Keratinocyte (primary cell): Measurements from ENCODE around the gene DEGS2.

ENCODE experiments used
- CTCF ChIP-seq, 3 experiments: IDR thresholded peaks in 1 of 3; conservative IDR thresholded peaks in 1 of 3; optimal IDR thresholded peaks in 1 of 3; 2 replicates in 2 of 3; 3 replicates in 1 of 3; pipeline versions ENCODE3 to v1.5.1; 2011; ENCODE audit warnings: low read length in 3 of 3, mild to moderate bottlenecking in 3 of 3, moderate library complexity in 2 of 3, control low read depth in 1 of 3, inconsistent platforms in 1 of 3; ENCODE audit not compliant: insufficient read depth in 2 of 3; ENCODE audit errors: extremely low read depth in 1 of 3
- EZH2 ChIP-seq: IDR thresholded peaks from one replicate; pipeline ENCODE4 v1.6.1; 2012; ENCODE audit warnings: inconsistent platforms, mild to moderate bottlenecking, low read length, moderate library complexity

GRCh38 chr14:100200311-100200710 lies 40.9 kb upstream of the DEGS2 start:
- no peak for TF ChIP-seq CTCF (optimal IDR thresholded peaks at IDR 0.05 in 1 of 3, IDR thresholded peaks at IDR 0.05 in 1 of 3, conservative IDR thresholded peaks at IDR 0.05 in 1 of 3; ENCODE audit: extremely low read depth in 1 of 3, insufficient read depth in 2 of 3, low read length in 3 of 3)
- no peak for TF ChIP-seq EZH2
